Fibroblast of skin of left quadriceps (primary cell): Measurements from ENCODE around the gene LYPD5.
"Not testable (repeated sequence)": the region's sequence is repeated elsewhere in the genome, so short reads cannot be mapped to it uniquely, and the experiment has no call there.

ENCODE experiments used
- DNase-seq, 2 experiments: peaks; one replicate each; pipeline ENCODE4 v3.0.0-alpha.2; 2013; ENCODE audit warnings: low read depth in 2 of 2

Gene LYPD5

GRCh38 chr19:43778651-43779050 lies 23.6 kb downstream of the LYPD5 start:
- no peak for DNase-seq

- peak in 1 of 2 experiments; percentile 44 for DNase-seq
Observed at GRCh38 chr19:43777163-43777695, 25.0 kb downstream of the LYPD5 start.

DNA sequence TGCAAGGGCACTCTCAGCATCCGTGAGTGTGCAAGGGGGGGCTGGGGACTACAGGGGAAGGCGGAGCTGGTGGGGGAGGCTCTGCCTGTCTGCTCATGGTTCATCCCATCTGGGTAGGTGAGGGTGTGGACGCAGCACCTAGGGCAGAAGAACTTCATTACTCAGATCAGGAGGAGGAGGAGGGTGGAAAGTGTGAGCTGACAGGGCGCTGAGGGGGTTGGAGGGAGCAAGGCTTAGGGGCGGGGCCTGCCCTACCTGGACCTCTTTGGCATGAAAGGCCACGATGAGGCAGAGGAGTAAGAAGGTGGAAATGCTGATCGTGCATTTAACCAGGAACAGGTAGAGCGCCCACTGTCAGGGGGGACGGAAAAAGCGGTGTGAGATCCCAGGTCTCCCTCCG lies 26.0 kb downstream of the LYPD5 start:
- DNase-seq: no peak

DNA sequence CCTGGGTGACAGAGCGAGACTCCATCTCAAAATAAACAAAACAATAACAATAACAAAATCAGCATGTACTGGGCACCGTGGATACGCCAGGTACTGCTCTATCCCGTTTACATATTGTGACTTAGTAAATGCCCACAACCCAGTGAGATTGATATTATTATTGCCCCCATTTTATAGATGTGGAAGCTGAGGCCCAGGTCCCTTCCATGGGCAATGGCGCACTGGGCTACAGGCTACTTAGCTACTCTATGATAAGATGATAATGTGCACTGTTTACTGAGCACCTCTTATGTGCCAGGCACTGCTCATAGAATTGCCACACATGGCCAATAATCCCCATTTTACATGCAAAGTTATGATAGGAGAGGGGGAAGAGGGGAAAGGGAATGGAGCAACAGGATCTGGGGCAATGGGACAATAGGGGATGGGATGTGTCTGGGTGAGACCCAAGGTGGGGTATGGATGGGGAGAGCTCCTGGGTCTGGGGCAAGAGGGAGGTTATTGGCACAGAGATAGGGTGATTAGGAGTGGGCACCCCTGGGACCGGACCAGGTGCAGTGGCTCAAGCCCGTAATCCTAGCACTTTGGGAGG lies 26.9 kb downstream of the LYPD5 start:
- no peak for DNase-seq

GRCh38 chr19:43774940-43775258 lies 27.3 kb downstream of the LYPD5 start:
- DNase-seq: not testable (repeated sequence)

- DNase-seq: no peak
Observed at GRCh38 chr19:43774103-43774939, 27.9 kb downstream of the LYPD5 start.

- no peak for DNase-seq
Observed at GRCh38 chr19:43773725-43774102, 28.5 kb downstream of the LYPD5 start.

- no peak for DNase-seq
Observed at GRCh38 chr19:43769256-43769655, 33.0 kb downstream of the LYPD5 start.

DNA sequence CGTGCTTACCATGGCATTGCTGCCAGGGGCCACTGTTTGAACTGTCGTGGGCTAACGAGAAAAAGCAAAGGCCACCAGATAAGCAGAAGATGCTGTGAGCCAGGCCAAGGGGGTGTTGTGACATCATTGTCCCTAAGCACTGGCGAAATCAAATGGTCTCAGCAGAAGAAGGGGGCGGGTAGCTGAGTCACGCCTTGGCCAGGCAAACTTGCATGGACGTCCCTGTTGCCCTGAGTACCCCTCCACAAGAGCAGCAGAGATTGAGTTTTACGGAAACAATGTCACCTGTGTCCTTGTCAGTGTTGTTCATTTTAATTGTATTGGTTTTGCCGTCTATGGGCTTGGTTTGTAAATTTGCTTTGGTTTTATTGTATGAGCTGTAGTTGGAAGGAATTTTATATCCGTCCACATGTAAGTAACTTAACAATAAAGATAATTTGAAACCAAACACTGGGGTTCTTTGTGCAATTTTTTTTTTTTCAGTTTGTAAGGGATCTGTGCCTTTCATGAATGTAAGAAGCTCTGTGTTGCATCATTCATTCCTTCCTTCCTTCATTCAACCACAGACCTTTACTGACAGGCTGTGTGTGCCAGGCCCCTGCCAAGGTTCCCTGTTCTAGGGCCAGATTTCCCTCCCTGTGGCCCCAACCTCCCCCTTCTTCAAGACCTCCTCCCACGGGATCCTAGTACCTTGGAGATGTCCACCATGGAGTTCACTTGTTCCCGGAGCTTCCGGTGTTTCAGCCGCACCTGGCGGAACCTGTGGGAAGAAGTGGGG lies 33.8 kb downstream of the LYPD5 start:
- no peak for DNase-seq

DNA sequence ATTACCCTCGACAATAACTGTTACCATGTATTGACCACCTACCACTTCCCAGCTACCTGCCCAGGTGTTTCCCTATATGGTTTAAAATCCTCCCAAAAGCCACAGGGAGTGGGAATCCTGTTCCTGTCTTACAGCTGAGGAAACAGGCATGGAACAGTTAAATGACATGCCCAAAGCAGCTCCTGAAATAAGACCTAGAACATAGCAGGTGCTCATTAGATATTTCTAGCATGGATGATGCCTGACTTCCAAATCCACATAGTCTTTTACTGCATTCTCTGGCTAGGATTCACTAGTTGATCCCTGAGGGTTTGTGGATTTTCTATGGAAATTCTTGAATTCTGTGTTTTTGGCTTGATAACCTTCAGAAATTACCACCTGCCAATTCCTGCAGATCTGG lies 34.4 kb downstream of the LYPD5 start:
- no peak for DNase-seq

DNA sequence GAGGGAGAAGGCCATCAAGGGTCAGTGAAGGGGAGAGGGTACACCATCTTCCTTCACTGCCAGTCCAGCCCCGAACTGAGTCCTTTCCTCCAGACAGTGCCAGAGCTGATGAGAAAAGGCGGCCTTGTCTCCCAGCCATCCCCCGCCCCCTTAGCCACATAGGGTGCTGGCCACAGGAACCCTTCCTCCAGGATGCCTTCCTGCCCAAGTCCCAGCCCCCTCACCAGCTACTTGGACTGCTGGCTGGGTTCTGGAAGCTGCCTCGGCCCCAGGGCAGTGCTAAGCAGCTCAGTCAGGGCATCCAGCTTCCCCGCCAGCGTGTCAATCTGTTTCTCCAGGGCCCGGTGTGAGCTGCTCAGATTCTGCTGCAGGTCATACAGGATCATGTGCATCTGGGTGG lies 34.9 kb downstream of the LYPD5 start:
- DNase-seq: no peak

GRCh38 chr19:43766755-43767043 lies 35.5 kb downstream of the LYPD5 start:
- no peak for DNase-seq

GRCh38 chr19:43765109-43765876 lies 37.0 kb downstream of the LYPD5 start:
- peak; percentile 87 to 89 for DNase-seq

DNA sequence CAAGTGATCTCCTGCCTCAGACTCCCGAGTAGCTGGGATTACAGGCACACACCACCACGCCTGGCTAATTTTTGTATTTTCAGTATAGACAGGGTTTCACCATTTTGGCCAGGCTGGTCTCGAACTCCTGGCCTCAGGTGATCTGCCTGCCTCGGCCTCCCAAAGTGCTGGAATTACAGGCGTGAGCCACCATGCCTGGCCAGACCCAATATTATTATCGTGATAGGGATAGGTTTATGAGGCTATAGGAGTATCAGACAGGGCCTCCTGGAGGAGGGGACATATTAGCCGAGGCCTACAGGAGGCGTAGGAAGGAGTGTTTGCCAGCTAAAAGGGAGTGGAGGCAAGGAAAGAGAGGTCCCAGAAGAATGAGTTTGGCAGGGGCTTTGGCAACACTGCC lies 37.6 kb downstream of the LYPD5 start:
- not testable (repeated sequence) for DNase-seq

DNA sequence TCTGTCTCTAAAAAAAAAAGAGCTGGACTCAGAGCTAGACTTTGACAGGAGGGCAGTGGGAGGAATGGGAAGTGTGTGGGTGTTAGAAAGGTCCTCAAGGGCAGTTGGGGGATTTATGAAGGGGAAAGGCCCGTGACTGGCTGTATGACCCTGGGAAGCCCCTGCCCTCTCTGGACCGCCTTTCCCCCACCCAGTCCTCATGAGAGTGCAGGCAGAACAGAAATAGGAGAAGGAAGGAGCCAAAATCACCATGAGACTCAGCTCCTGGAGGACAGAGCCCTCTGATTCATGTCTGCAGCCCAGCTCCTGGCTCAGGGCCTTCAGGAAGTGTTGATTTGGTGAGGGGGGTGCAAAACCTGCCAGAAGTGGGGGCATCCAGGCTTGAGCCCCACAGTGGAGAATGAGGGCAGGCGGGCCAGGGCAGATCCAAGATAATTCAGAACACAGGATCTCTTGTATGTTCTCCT lies 38.7 kb downstream of the LYPD5 start:
- no peak for DNase-seq

- no peak for DNase-seq
Observed at GRCh38 chr19:43762814-43763213, 39.4 kb downstream of the LYPD5 start.

DNA sequence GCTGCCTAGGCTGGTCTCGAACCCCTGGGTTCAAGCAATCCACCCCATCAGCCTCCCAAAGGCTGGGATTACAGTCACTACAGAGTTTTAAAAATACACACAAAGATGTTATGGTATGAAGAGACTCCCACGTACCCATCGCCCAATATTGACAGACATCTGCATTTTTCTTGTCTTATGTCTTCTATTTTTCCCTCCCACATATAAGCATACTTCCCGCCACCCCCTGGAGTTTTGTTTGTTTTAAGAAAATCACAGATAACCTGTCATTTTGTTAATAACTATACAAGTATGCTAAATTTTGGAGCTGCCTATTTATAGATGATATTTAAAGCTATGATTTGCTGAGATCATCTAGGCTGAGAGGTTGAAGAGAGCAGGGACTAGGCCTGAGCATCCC lies 41.3 kb downstream of the LYPD5 start:
- DNase-seq: no peak

DNA sequence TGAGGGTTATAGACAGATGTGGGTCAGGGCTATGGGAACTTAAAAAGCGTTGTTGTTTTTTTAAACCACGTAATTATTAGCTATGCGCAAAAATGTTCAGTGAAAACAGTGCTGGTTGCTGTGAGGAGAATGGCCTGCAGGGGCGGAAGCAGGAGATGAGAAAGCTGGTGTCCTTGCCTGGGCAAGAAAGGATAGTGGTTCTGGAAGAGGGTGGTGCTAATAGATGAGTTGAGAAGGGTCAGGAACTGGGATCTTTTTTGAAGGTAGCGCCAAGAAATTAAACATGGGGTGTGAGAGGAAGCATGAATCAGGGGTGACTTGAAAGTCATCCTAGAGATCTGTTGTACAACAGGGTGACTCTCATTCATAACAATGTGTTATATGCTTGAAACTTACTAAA lies 42.7 kb downstream of the LYPD5 start:
- DNase-seq: no peak

DNA sequence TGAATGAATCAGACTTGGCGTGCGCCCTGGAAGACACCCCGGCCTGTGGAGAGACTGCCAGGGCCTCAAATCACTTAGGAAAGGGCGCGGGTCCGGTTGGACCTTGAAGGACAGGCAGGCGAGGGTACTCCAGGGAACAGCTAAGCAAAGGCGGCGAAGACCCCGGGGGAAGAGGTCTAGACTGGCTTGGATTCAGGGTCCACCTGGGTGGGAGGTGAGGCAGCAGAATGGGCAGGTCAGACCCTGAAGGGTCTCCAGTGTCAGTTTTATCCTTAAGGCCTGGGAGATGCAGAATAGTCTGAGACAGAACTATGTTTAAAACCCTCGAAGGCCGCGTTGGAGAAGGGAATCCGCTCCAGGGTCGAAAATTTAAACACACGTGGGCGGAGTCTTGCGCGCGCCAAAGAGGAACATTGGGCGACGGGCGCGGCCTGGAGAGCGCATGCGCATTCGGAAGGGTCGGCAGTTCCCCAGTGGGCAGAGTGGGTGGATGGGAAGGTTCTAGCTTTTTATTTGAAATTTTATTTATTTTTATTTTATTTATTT lies 46.9 kb downstream of the LYPD5 start:
- DNase-seq: peak in 1 of 2 experiments; percentile 50

- DNase-seq: peak; percentile 96 to 97
Observed at GRCh38 chr19:43754503-43755255, 47.6 kb downstream of the LYPD5 start, which contains the start of gene SMG9. TSS of gene SMG9 (minus strand) at chr19:43754962. CDS start at chr19:43750741, 4,221 bp downstream.

GRCh38 chr19:43754253-43754502 lies 48.1 kb downstream of the LYPD5 start:
- DNase-seq: no peak
